Natural killer cell (primary cell): ENCODE data around the gene CACNB2. TPM values are rescaled to one million over a fixed set of nuclear protein-coding genes. Genes with fewer than 3 reads are reported as not detected.

Experiments used
- ATAC-seq, 3 donors: fragments of 150-1000 bp in 2 of 3; fragments of 200-7000 bp in 1 of 3; cut with Tn5 transposase; 1 replicate in 1 of 3; 2 replicates in 2 of 3; pipeline ENCODE4 v1.10.0; 2021; ENCODE audit warnings: mild to moderate bottlenecking in 2 of 3, moderate library complexity in 2 of 3
- DNase-seq, 2 donors: peaks; one replicate each; pipeline versions ENCODE4 v3.0.0 to v3.0.0-alpha.2; 2013 to 2021; ENCODE audit warnings: mixed read lengths in 1 of 2
- H3K27ac ChIP-seq: one replicate; pipeline ENCODE4 v1.5.1; 2013; ENCODE audit warnings: mild to moderate bottlenecking, low read length
- H3K27me3 ChIP-seq: one replicate; pipeline ENCODE4 v1.6.1; 2013; ENCODE audit warnings: low read length; ENCODE audit not compliant: control insufficient read depth, insufficient read depth
- H3K36me3 ChIP-seq: one replicate; pipeline ENCODE4 v1.6.1; 2013; ENCODE audit warnings: low read length; ENCODE audit not compliant: control insufficient read depth, insufficient read depth
- H3K4me1 ChIP-seq: one replicate; pipeline ENCODE4 v1.6.1; 2013; ENCODE audit warnings: low read length; ENCODE audit not compliant: control insufficient read depth, insufficient read depth
- H3K4me3 ChIP-seq: one replicate; pipeline ENCODE4 v1.5.1; 2013; ENCODE audit warnings: low read length
- H3K9me3 ChIP-seq: one replicate; pipeline ENCODE4 v1.6.1; 2013; ENCODE audit warnings: low read length; ENCODE audit not compliant: control insufficient read depth, insufficient read depth
- H3K27ac Mint-ChIP-seq, 2 donors: one replicate each; pipeline ENCODE4 v1.8.0; 2022; ENCODE audit warnings: mild to moderate bottlenecking in 2 of 2, mixed read lengths in 2 of 2, moderate library complexity in 1 of 2
- H3K27me3 Mint-ChIP-seq, 2 donors: one replicate each; pipeline ENCODE4 v1.8.0; 2022; ENCODE audit warnings: low read depth in 2 of 2, mixed read lengths in 2 of 2
- H3K36me3 Mint-ChIP-seq: one replicate; pipeline ENCODE4 v1.8.0; 2022; ENCODE audit warnings: mixed read lengths
- H3K4me1 Mint-ChIP-seq, 2 donors: one replicate each; pipeline ENCODE4 v1.8.0; 2022; ENCODE audit warnings: mixed read lengths in 2 of 2
- H3K4me3 Mint-ChIP-seq: one replicate; pipeline ENCODE4 v1.8.0; 2022; ENCODE audit warnings: mild to moderate bottlenecking, moderate library complexity, mixed read lengths
- H3K9me3 Mint-ChIP-seq, 2 donors: one replicate each; pipeline ENCODE4 v1.8.0; 2022; ENCODE audit warnings: mixed read lengths in 2 of 2
- WGBS: methylation state at CpG from one replicate; pipeline ENCODE4 v1.1.7; 2013; ENCODE audit warnings: missing lambda C conversion rate; ENCODE audit not compliant: insufficient coverage; 5-methylcytosine and 5-hydroxymethylcytosine counted together
- intact Hi-C: fragments of 100-400 bp; cut with micrococcal nuclease; formaldehyde crosslinking; loops from one replicate; pipeline ENCODE4 v1.14.2; 2022
- total RNA-seq, 4 donors: library from RNA; stranded (reverse); fragments of 120-200 nt in 1 of 4; gene quantifications; one replicate each; pipeline versions ENCODE4 v1.2.3 to v1.2.4, GENCODE V29; 2013 to 2022
- TF ChIP-seq, protein P1 (sequence below): fragments of 200-600 bp; IDR thresholded peaks from one replicate; pipeline ENCODE4 v1.8.0; 2022; ENCODE audit warnings: antibody characterized with exemption

Gene CACNB2
- total RNA-seq, 3 donors from 2014 or later (not counting 1 experiment from before 2014, with no cell fraction given) = not detected

DNA sequence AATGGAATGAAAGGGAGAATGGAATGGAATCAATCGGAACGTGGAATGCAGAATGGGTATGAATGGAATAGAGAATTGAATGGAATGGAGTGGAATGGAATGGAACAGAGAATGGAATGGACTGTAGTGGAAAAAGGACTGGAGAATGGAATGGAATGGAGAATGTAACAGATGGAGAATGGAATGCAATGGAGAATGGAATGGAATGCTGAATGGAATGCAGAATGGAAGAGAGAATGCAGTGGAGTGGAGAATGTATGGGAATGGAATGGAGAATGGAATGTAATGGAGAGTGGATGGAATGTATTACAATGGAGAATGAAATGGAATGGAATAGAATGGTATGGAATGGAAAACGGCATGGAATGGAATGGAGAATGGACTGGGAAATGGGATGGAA lies 414.3 kb downstream of the CACNB2 start:
- Mint-ChIP-seq H3K27me3 (no peaks in the 10 kb centered on the region), H3K4me1 (no peaks in the 10 kb centered on the region), H3K4me3 (no peak overlapping the region), H3K9me3 (no peaks in the 10 kb centered on the region), H3K36me3 (no peaks in the 10 kb centered on the region), H3K27ac (no peak overlapping the region)
- intact Hi-C loops = no loop called here
- peaks cover 14% of the 10 kb centered on the region for H3K36me3 ChIP-seq
- DNase-seq (no peak), ATAC-seq (no peak)
- no peak overlapping the region for H3K4me3 ChIP-seq
- no peak overlapping the region for H3K27ac ChIP-seq
- 98% methylated on average over 3 of the region's 3 CpGs for WGBS
- no peaks in the 10 kb centered on the region for H3K4me1 ChIP-seq
- H3K27me3 ChIP-seq = no peaks in the 10 kb centered on the region
- TF ChIP-seq, protein P1, sequence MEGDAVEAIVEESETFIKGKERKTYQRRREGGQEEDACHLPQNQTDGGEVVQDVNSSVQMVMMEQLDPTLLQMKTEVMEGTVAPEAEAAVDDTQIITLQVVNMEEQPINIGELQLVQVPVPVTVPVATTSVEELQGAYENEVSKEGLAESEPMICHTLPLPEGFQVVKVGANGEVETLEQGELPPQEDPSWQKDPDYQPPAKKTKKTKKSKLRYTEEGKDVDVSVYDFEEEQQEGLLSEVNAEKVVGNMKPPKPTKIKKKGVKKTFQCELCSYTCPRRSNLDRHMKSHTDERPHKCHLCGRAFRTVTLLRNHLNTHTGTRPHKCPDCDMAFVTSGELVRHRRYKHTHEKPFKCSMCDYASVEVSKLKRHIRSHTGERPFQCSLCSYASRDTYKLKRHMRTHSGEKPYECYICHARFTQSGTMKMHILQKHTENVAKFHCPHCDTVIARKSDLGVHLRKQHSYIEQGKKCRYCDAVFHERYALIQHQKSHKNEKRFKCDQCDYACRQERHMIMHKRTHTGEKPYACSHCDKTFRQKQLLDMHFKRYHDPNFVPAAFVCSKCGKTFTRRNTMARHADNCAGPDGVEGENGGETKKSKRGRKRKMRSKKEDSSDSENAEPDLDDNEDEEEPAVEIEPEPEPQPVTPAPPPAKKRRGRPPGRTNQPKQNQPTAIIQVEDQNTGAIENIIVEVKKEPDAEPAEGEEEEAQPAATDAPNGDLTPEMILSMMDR = no peak
- H3K9me3 ChIP-seq = no peaks in the 10 kb centered on the region

DNA sequence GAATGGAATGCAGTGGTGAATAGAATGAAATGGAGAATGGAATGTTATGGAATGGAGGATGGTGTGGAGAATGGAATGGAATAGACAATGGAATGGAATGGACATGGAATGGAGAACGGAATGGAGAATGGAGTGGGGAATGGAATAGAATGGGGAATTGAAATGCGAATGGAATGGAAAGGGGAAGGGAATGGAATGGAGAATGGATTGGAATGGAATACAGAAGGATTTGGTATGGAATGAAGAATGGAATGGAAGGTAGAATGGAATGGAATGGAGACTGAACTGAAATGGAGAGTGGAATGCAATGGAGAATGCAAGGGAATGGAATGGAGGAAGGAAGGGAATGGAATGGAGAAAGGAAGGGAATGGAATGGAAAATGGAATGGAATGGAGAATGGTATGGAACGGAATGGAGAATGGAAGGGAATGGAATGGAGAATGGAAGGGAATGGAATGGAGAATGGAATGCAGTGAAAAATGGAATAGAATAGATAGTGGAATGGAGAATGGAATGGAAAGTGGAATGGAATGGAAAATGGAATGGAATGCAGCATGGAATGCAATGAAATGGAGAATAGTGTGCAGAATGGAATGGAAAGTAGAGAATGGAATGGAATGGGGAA lies 416.4 kb downstream of the CACNB2 start:
- TF ChIP-seq, protein P1 = no peak
- H3K27ac ChIP-seq = no peak overlapping the region
- Mint-ChIP-seq H3K4me3 (no peak overlapping the region), H3K4me1 (no peaks in the 10 kb centered on the region), H3K27ac (no peak overlapping the region), H3K9me3 (no peaks in the 10 kb centered on the region), H3K27me3 (no peaks in the 10 kb centered on the region), H3K36me3 (no peaks in the 10 kb centered on the region)
- no peak overlapping the region for H3K4me3 ChIP-seq
- no peaks in the 10 kb centered on the region for H3K27me3 ChIP-seq
- 99% methylated on average over 3 of the region's 3 CpGs for WGBS
- H3K36me3 ChIP-seq = peaks cover 8% of the 10 kb centered on the region
- H3K4me1 ChIP-seq = no peaks in the 10 kb centered on the region
- intact Hi-C loops = no loop called here
- ATAC-seq (no peak), DNase-seq (no peak)
- H3K9me3 ChIP-seq = no peaks in the 10 kb centered on the region

DNA sequence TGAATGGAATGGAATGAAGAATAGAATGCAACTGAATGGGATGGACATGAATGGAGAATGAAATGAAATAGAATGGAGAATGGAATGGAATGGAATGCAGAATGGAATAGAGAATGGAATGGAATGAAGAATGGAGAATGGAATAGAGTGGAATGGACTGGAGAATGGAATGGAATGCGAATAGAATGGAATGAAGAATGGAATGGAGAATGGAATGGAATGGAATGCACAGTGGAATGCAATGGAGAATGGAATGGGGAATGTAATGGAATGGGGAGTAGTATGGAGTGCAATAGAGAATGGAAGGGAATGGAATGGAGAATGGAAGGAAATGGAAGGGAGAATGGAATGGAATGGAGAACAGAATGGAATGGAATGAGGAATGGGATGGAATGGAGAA lies 417.7 kb downstream of the CACNB2 start:
- H3K36me3 ChIP-seq = peaks cover 7% of the 10 kb centered on the region
- no peak for ATAC-seq

More for the DNA sequence above, 417.7 kb downstream of the CACNB2 start:
- Mint-ChIP-seq H3K4me3 (no peak overlapping the region), H3K9me3 (no peaks in the 10 kb centered on the region), H3K27ac (no peak overlapping the region), H3K4me1 (no peaks in the 10 kb centered on the region), H3K27me3 (no peaks in the 10 kb centered on the region), H3K36me3 (no peaks in the 10 kb centered on the region)
- 99% methylated on average over 1 of the region's 1 CpG for WGBS
- Histone ChIP-seq H3K4me1 (no peaks in the 10 kb centered on the region), H3K27me3 (no peaks in the 10 kb centered on the region), H3K9me3 (no peaks in the 10 kb centered on the region), H3K27ac (no peak overlapping the region), H3K4me3 (no peak overlapping the region)
- no peak for DNase-seq
- TF ChIP-seq, protein P1 = no peak
- intact Hi-C loops = no loop called here
